NB4 (cell line): ENCODE measurements around the gene IGFBP2.

Experiments used
- CTCF ChIP-seq: IDR thresholded peaks from one replicate; pipeline ENCODE4 v1.5.1; 2012; ENCODE audit warnings: low read depth, low read length
- MAX ChIP-seq: IDR thresholded peaks from 2 replicates; pipeline ENCODE4 v1.6.1; 2011; ENCODE audit warnings: low read depth, low read length
- MYC ChIP-seq: IDR thresholded peaks from 2 replicates; pipeline ENCODE4 v1.6.1; 2011; ENCODE audit warnings: low read depth, low read length
- POLR2A ChIP-seq: IDR thresholded peaks from 2 replicates; pipeline ENCODE4 v1.6.1; 2011; ENCODE audit warnings: mild to moderate bottlenecking; ENCODE audit not compliant: insufficient read length; ENCODE audit errors: extremely low read depth

- no peak for TF ChIP-seq POLR2A
- no peak for TF ChIP-seq MYC
- TF ChIP-seq CTCF = no peak
- TF ChIP-seq MAX = no peak
Observed at GRCh38 chr2:216710551-216711301, 77.5 kb downstream of the IGFBP2 start.
